Measurements from ENCODE around the gene PLD3.

- TF ChIP-seq REST (IDR thresholded peaks at IDR 0.05; ENCODE audit: low read depth) (no peak), RAD21 (IDR thresholded peaks at IDR 0.05; ENCODE audit: low read depth) (no peak), YY1 (IDR thresholded peaks at IDR 0.05; ENCODE audit: low read depth) (no peak), EGR1 (IDR thresholded peaks at IDR 0.05) (no peak), CEBPB (IDR thresholded peaks at IDR 0.05) (no peak)
Measured at GRCh38 chr19:40388481-40388880, 40.0 kb downstream of the PLD3 start.

All from Ishikawa (cell line).